Activated B cell treated with CpG ODN at 0.5 μM for 24 hours (primary cell): ENCODE results near the gene XRN2. TPM values are rescaled to one million over a fixed set of nuclear protein-coding genes. Genes with fewer than 3 reads are reported as not detected.
A peak's percentile ranks its signal among the peaks of the same experiment; 100 is the strongest.

Experiments used
- ATAC-seq: fragments of 200-7000 bp; cut with Tn5 transposase; one replicate; pipeline ENCODE4 v1.10.0; 2021; ENCODE audit warnings: low read depth, mild to moderate bottlenecking, moderate library complexity
- CTCF ChIA-PET: fragments of 350-600 bp; sonication (Branson Sonifier 250); formaldehyde crosslinking; loops from one replicate; lab custom pipeline; 2021; ENCODE audit warnings: antibody characterized with exemption; lab: Charles Lee
- POLR2A ChIA-PET: fragments of 350-600 bp; sonication (Branson Sonifier 250); formaldehyde crosslinking; loops from one replicate; lab custom pipeline; 2021; ENCODE audit warnings: antibody characterized with exemption; lab: Charles Lee
- DNase-seq: peaks from one replicate; pipeline ENCODE4 v3.0.0; 2022
- H3K27ac Mint-ChIP-seq: one replicate; pipeline ENCODE4 v1.8.0; 2020; ENCODE audit warnings: mixed read lengths
- H3K27me3 Mint-ChIP-seq: one replicate; pipeline ENCODE4 v1.8.0; 2021; ENCODE audit warnings: mixed read lengths
- H3K36me3 Mint-ChIP-seq: one replicate; pipeline ENCODE4 v1.8.0; 2021; ENCODE audit warnings: low read depth, mixed read lengths
- H3K4me1 Mint-ChIP-seq: one replicate; pipeline ENCODE4 v1.8.0; 2021; ENCODE audit warnings: mixed read lengths
- H3K4me3 Mint-ChIP-seq: one replicate; pipeline ENCODE4 v1.8.0; 2020; ENCODE audit warnings: mild to moderate bottlenecking, mixed read lengths
- H3K9me3 Mint-ChIP-seq: one replicate; pipeline ENCODE4 v1.8.0; 2020; ENCODE audit warnings: mixed read lengths
- intact Hi-C: fragments of 100-400 bp; cut with micrococcal nuclease; formaldehyde crosslinking; loops from one replicate; pipeline ENCODE4 v1.15.1; 2024
- total RNA-seq: library from RNA; stranded (reverse); gene quantifications from 2 replicates; pipeline ENCODE4 v1.2.3, GENCODE V29; 2022
- TF ChIP-seq, protein P1 (sequence below): fragments of 200-600 bp; IDR thresholded peaks from one replicate; pipeline ENCODE4 v1.8.0; 2022; ENCODE audit warnings: antibody characterized with exemption, mild to moderate bottlenecking

XRN2 gene, protein sequence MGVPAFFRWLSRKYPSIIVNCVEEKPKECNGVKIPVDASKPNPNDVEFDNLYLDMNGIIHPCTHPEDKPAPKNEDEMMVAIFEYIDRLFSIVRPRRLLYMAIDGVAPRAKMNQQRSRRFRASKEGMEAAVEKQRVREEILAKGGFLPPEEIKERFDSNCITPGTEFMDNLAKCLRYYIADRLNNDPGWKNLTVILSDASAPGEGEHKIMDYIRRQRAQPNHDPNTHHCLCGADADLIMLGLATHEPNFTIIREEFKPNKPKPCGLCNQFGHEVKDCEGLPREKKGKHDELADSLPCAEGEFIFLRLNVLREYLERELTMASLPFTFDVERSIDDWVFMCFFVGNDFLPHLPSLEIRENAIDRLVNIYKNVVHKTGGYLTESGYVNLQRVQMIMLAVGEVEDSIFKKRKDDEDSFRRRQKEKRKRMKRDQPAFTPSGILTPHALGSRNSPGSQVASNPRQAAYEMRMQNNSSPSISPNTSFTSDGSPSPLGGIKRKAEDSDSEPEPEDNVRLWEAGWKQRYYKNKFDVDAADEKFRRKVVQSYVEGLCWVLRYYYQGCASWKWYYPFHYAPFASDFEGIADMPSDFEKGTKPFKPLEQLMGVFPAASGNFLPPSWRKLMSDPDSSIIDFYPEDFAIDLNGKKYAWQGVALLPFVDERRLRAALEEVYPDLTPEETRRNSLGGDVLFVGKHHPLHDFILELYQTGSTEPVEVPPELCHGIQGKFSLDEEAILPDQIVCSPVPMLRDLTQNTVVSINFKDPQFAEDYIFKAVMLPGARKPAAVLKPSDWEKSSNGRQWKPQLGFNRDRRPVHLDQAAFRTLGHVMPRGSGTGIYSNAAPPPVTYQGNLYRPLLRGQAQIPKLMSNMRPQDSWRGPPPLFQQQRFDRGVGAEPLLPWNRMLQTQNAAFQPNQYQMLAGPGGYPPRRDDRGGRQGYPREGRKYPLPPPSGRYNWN
- total RNA-seq, result 60.7 and 61.0 TPM in 2 replicates

- TF ChIP-seq, protein P1, sequence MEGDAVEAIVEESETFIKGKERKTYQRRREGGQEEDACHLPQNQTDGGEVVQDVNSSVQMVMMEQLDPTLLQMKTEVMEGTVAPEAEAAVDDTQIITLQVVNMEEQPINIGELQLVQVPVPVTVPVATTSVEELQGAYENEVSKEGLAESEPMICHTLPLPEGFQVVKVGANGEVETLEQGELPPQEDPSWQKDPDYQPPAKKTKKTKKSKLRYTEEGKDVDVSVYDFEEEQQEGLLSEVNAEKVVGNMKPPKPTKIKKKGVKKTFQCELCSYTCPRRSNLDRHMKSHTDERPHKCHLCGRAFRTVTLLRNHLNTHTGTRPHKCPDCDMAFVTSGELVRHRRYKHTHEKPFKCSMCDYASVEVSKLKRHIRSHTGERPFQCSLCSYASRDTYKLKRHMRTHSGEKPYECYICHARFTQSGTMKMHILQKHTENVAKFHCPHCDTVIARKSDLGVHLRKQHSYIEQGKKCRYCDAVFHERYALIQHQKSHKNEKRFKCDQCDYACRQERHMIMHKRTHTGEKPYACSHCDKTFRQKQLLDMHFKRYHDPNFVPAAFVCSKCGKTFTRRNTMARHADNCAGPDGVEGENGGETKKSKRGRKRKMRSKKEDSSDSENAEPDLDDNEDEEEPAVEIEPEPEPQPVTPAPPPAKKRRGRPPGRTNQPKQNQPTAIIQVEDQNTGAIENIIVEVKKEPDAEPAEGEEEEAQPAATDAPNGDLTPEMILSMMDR, result no peak
- Mint-ChIP-seq H3K27ac (peak within 1 kb of the TSS; percentile 98), H3K36me3 (peaks cover 18% of the 10 kb centered on the region), H3K9me3 (no peaks in the 10 kb centered on the region), H3K4me1 (peaks cover 30% of the 10 kb centered on the region), H3K4me3 (peak within 1 kb of the TSS; percentile 98), H3K27me3 (no peaks in the 10 kb centered on the region)
- ChIA-PET POLR2A (interaction anchor here (0.6 to 0.9 kb wide), 3 partner anchors 12 to 1251 kb away, joined by 3 to 6 read pairs (median 3); partner anchors contain the start of genes CFAP61, CRNKL1 and NKX2-4), CTCF (interaction anchor here (1.5 kb wide), 1 partner anchor 68 kb away, joined by 6 read pairs; no protein-coding TSS in a partner anchor)
- peak; percentile 85 for ATAC-seq
- peak; percentile 93 for DNase-seq
- intact Hi-C loops, result loop anchor here (5.0 kb wide), 4 partner anchors 176 to 1251 kb away; partner anchors contain the start of genes CFAP61, CRNKL1, KIZ and RALGAPA2
Measured at GRCh38 chr20:21303061-21303871, at the start of gene XRN2. Gene XRN2 (plus strand): TSS chr20:21303331. CDS start chr20:21303399, 68 bp downstream.

GRCh38 chr20:21257192-21257591 lies 45.9 kb upstream of the XRN2 start:
- ChIA-PET CTCF (no interaction called here), POLR2A (no interaction called here)
- H3K27ac Mint-ChIP-seq, result no peak overlapping the region
- H3K4me1 Mint-ChIP-seq, result no peaks in the 10 kb centered on the region
- no peaks in the 10 kb centered on the region for H3K36me3 Mint-ChIP-seq
- intact Hi-C loops, result no loop called here
- peaks cover 2% of the 10 kb centered on the region for H3K27me3 Mint-ChIP-seq
- ATAC-seq (no peak), DNase-seq (no peak)
- TF ChIP-seq, protein P1, result no peak
- H3K9me3 Mint-ChIP-seq, result no peaks in the 10 kb centered on the region
- no peak overlapping the region for H3K4me3 Mint-ChIP-seq

DNA sequence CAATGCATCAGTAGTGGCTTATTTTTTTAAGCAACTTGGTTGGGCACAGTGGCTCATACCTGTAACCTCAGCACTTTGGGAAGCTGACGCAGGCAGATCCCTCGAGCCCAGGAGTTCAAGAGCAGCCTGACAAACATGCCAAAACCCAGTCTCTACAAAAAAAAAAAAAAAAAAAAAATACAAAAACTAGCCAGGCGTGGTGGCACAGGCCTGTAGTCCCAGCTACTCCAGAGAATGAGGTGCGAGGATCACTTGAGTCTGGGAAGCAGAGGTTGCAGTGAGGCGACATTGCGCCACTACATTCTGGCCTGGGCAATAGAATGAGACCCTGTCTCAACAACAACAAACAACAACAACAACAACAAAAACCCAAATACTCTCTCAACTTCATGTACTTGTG lies 44.7 kb upstream of the XRN2 start:
- DNase-seq, result no peak
- peaks cover 2% of the 10 kb centered on the region for H3K27me3 Mint-ChIP-seq
- H3K4me3 Mint-ChIP-seq, result no peak overlapping the region
- ChIA-PET CTCF (interaction anchor here (0.6 kb wide), 1 partner anchor 16 kb away, joined by 3 read pairs; no protein-coding TSS in a partner anchor), POLR2A (no interaction called here)
- intact Hi-C loops, result no loop called here
- TF ChIP-seq, protein P1, result no peak
- no peak for ATAC-seq
- no peaks in the 10 kb centered on the region for H3K36me3 Mint-ChIP-seq
- H3K27ac Mint-ChIP-seq, result no peak overlapping the region
- H3K4me1 Mint-ChIP-seq, result no peaks in the 10 kb centered on the region
- H3K9me3 Mint-ChIP-seq, result no peaks in the 10 kb centered on the region

GRCh38 chr20:21259346-21259745 lies 43.8 kb upstream of the XRN2 start:
- no peaks in the 10 kb centered on the region for H3K4me1 Mint-ChIP-seq
- no peak overlapping the region for H3K4me3 Mint-ChIP-seq
- intact Hi-C loops, result no loop called here
- TF ChIP-seq, protein P1, result no peak
- no peaks in the 10 kb centered on the region for H3K36me3 Mint-ChIP-seq
- DNase-seq (no peak), ATAC-seq (no peak)
- CTCF ChIA-PET, result no interaction called here
- POLR2A ChIA-PET, result interaction anchor here (0.7 kb wide), 1 partner anchor 128 kb away, joined by 4 read pairs; no protein-coding TSS in a partner anchor
- peaks cover 2% of the 10 kb centered on the region for H3K27me3 Mint-ChIP-seq
- no peak overlapping the region for H3K27ac Mint-ChIP-seq
- no peaks in the 10 kb centered on the region for H3K9me3 Mint-ChIP-seq
